Glutamatergic neuron (in vitro differentiated cells): Measurements from ENCODE around the gene LCK. TPM values are rescaled to one million over a fixed set of nuclear protein-coding genes. Genes with fewer than 3 reads are reported as not detected.

ENCODE experiments used
- DNase-seq: peaks from one replicate; pipeline ENCODE4 v3.0.0; 2022
- H3K27ac Mint-ChIP-seq: one replicate; pipeline ENCODE4 v1.8.0; 2020; ENCODE audit warnings: mild to moderate bottlenecking, mixed read lengths, inconsistent platforms; ENCODE audit not compliant: unreplicated experiment
- H3K27me3 Mint-ChIP-seq: one replicate; pipeline ENCODE4 v1.8.0; 2020; ENCODE audit warnings: mild to moderate bottlenecking, moderate library complexity, mixed read lengths, inconsistent platforms; ENCODE audit not compliant: unreplicated experiment
- H3K36me3 Mint-ChIP-seq: one replicate; pipeline ENCODE4 v1.8.0; 2020; ENCODE audit warnings: mild to moderate bottlenecking, mixed read lengths, inconsistent platforms; ENCODE audit not compliant: unreplicated experiment
- H3K4me1 Mint-ChIP-seq: one replicate; pipeline ENCODE4 v1.8.0; 2020; ENCODE audit warnings: mild to moderate bottlenecking, low read depth, mixed read lengths, inconsistent platforms; ENCODE audit not compliant: unreplicated experiment
- H3K4me3 Mint-ChIP-seq: one replicate; pipeline ENCODE4 v1.8.0; 2020; ENCODE audit warnings: mild to moderate bottlenecking, mixed read lengths, inconsistent platforms; ENCODE audit not compliant: unreplicated experiment
- H3K9me3 Mint-ChIP-seq: one replicate; pipeline ENCODE4 v1.8.0; 2020; ENCODE audit warnings: mild to moderate bottlenecking, moderate library complexity, mixed read lengths, inconsistent platforms; ENCODE audit not compliant: unreplicated experiment
- CTCF ChIP-seq: fragments of 200-600 bp; sonication (generic); IDR thresholded peaks from one replicate; pipeline ENCODE4 v1.5.0; 2021; ENCODE audit not compliant: partially characterized antibody, unreplicated experiment
- total RNA-seq: library from RNA; stranded (reverse); fragmentation: NEBNext Ultra II Directional; extraction: Animal tissue kit (Norgen Biotek cat#: 25700); gene quantifications from one replicate; pipeline ENCODE4 v1.2.1, GENCODE V29; 2021; ENCODE audit not compliant: unreplicated experiment

LCK gene
- total RNA-seq, 1 donor from 2014 or later, result 0.37 TPM

GRCh38 chr1:32246888-32247273, 4.2 kb upstream of the LCK start, which contains the start of gene FAM167B:
FAM167B (plus strand) TSS chr1:32247222; CDS start chr1:32247422, 200 bp downstream.
- no peak for TF ChIP-seq CTCF
- peak within 1 kb of the TSS; percentile 71 for H3K4me3 Mint-ChIP-seq

GRCh38 chr1:32247452-32247851, 3.6 kb upstream of the LCK start:
- H3K9me3 Mint-ChIP-seq, result peaks cover 11% of the 10 kb centered on the region
- no peak for TF ChIP-seq CTCF
- DNase-seq, result no peak
- no peak overlapping the region for H3K27ac Mint-ChIP-seq
- peaks cover 14% of the 10 kb centered on the region for H3K27me3 Mint-ChIP-seq
- H3K36me3 Mint-ChIP-seq, result no peaks in the 10 kb centered on the region
- peaks cover 27% of the 10 kb centered on the region for H3K4me1 Mint-ChIP-seq
- H3K4me3 Mint-ChIP-seq, result no peak overlapping the region

More at GRCh38 chr1:32246888-32247273, 4.2 kb upstream of the LCK start, which contains the start of gene FAM167B:
- no peak for DNase-seq
- Mint-ChIP-seq H3K27me3 (peaks cover 15% of the 10 kb centered on the region), H3K9me3 (peaks cover 11% of the 10 kb centered on the region), H3K36me3 (no peaks in the 10 kb centered on the region), H3K27ac (peak within 1 kb of the TSS; percentile 92), H3K4me1 (peaks cover 25% of the 10 kb centered on the region)

GRCh38 chr1:32247983-32248889, 2.8 kb upstream of the LCK start:
- Mint-ChIP-seq H3K9me3 (peaks cover 11% of the 10 kb centered on the region), H3K4me1 (peaks cover 27% of the 10 kb centered on the region), H3K4me3 (peak overlapping the region; percentile 71), H3K27ac (peak overlapping the region; percentile 92), H3K27me3 (peaks cover 14% of the 10 kb centered on the region), H3K36me3 (no peaks in the 10 kb centered on the region)
- DNase-seq, result peak; percentile 90
- TF ChIP-seq CTCF, result peak; percentile 97

GRCh38 chr1:32249831-32250525, 1.1 kb upstream of the LCK start:
- Mint-ChIP-seq H3K27me3 (peaks cover 14% of the 10 kb centered on the region), H3K36me3 (no peaks in the 10 kb centered on the region), H3K9me3 (peaks cover 11% of the 10 kb centered on the region), H3K4me1 (peaks cover 27% of the 10 kb centered on the region), H3K4me3 (peak overlapping the region; percentile 61), H3K27ac (peak overlapping the region; percentile 36)
- no peak for TF ChIP-seq CTCF
- no peak for DNase-seq
